Heart left ventricle (tissue), 16 donors: ENCODE measurements around the gene TRPT1. TPM values are rescaled to one million over a fixed set of nuclear protein-coding genes. Genes with fewer than 3 reads are reported as not detected.
A peak's percentile ranks its signal among the peaks of the same experiment; 100 is the strongest.

Experiments
- ATAC-seq, 4 donors: fragments of 200-7000 bp; cut with Tn5 transposase; one replicate each; pipeline ENCODE4 v1.9.1; 2020 to 2022; ENCODE audit warnings: moderate library complexity in 4 of 4, mild to moderate bottlenecking in 3 of 4, moderate number of reproducible peaks in 1 of 4
- DNase-seq, 5 donors: peaks; one replicate each; pipeline ENCODE4 v3.0.0-alpha.2; 2020
- H3K27ac ChIP-seq, 12 donors: fragments of 200-600 bp; sonication (generic) in 4 of 12; one replicate each; pipeline versions ENCODE4 v1.5.0 to v1.8.0; 2016 to 2022; ENCODE audit warnings: mild to moderate bottlenecking in 2 of 12
- H3K27me3 ChIP-seq, 9 donors: fragments of 200-600 bp; sonication (generic) in 2 of 9; one replicate each; pipeline versions ENCODE4 v1.5.1 to v1.8.0; 2016 to 2022; ENCODE audit warnings: mild to moderate bottlenecking in 3 of 9
- H3K36me3 ChIP-seq, 9 donors: fragments of 200-600 bp; sonication (generic) in 2 of 9; one replicate each; pipeline versions ENCODE4 v1.5.0 to v1.8.0; 2018 to 2022; ENCODE audit warnings: mild to moderate bottlenecking in 2 of 9
- H3K4me1 ChIP-seq, 12 donors: fragments of 200-600 bp; sonication (generic) in 4 of 12; one replicate each; pipeline versions ENCODE4 v1.5.0 to v1.8.0; 2016 to 2022; ENCODE audit warnings: mild to moderate bottlenecking in 3 of 12
- H3K4me3 ChIP-seq, 12 donors: fragments of 200-600 bp; sonication (generic) in 4 of 12; one replicate each; pipeline versions ENCODE4 v1.5.0 to v1.8.0; 2017 to 2022; ENCODE audit warnings: mild to moderate bottlenecking in 9 of 12, moderate library complexity in 4 of 12
- H3K9me3 ChIP-seq, 12 donors: fragments of 200-600 bp; sonication (generic) in 4 of 12; one replicate each; pipeline versions ENCODE4 v1.5.0 to v1.8.0; 2016 to 2022; ENCODE audit warnings: mild to moderate bottlenecking in 1 of 12
- POLR2A ChIP-seq, 2 donors: fragments of 450-650 bp; IDR thresholded peaks; one replicate each; pipeline ENCODE4 v1.6.1; 2017; ENCODE audit warnings: antibody characterized with exemption in 2 of 2, mild to moderate bottlenecking in 2 of 2, moderate library complexity in 2 of 2
- WGBS, 4 donors: extraction: QIAGEN DNeasy Blood & Tissue Kit in 2 of 4; methylation state at CpG; one replicate each; pipeline versions ENCODE4 v1.1.5 to v1.1.7; 2013 to 2018; 5-methylcytosine and 5-hydroxymethylcytosine counted together
- intact Hi-C, 10 donors: fragments of 100-400 bp; cut with DNase I; formaldehyde crosslinking; loops; one replicate each; pipeline versions ENCODE4 v1.11.1 to v1.14.2; 2022
- polyA plus RNA-seq, 2 donors: library from polyadenylated mRNA; stranded (reverse); fragments of 200-250 nt; gene quantifications; one replicate each; pipeline ENCODE4 v1.2.3, GENCODE V29; 2013
- total RNA-seq, 9 donors: library from RNA; depleted of rRNA in 2 of 9; stranded (reverse); fragments of >200 nt in 2 of 9; fragmentation: NEBNext Ultra II Directional in 3 of 9; extraction: Animal tissue kit (Norgen Biotek cat#: 25700) in 3 of 9; gene quantifications; one replicate each; pipeline versions ENCODE4 v1.1.0 to v1.2.4, GENCODE V29; 2016 to 2023
- TF ChIP-seq, protein P1 (sequence below), 12 donors: fragments of 200-600 bp; sonication (generic) in 4 of 12; IDR thresholded peaks; one replicate each; pipeline versions ENCODE4 v1.5.0 to v1.8.0; 2018 to 2022; ENCODE audit warnings: antibody characterized with exemption in 12 of 12, mild to moderate bottlenecking in 5 of 12
- donor health status: ischemic (EF 13 %, LVEDD 7.1; RV severe dilation, severe dysfunction).
- donor health status: healthy with polysubstance abuse.
- donor health status: DM: no; HTN: yes; CAD: no.
- donor health status: DM: no; HTN: no; CAD: no.
- donor health status: ischemic (EF 25% LVEDD 6.9; RV normal size, moderate dysfunction).
- donor health status: ischemic (EF 25% LVEDD 5.7; RV mildly dilated, moderate dysfunction).
- donor health status: healthy.
- donor health status: DM: yes; HTN: yes; CAD: no.
- donor health status: ischemic (EF 35%, LVEDD 5.7; RV mildly dilated, moderate dysfunction).
- donor health status: nonischemic (EF 11% LVEDD 7.7; RV severe dilation, severe dysfunction).
- donor health status: DM: yes; HTN: yes; CAD: no.
- donor health status: PGD.
- donor health status: ischemic (EF 29% LVEDD 5.4; RV normal size, mild dysfunction).
- donor health status: nonischemic (EF 23%, LVEDD 6.1; RV moderate dilation, normal function).

The TRPT1 gene
- total and polyA plus RNA-seq, 11 donors, result 51.2 to 146 (median 65.3) TPM

- Histone ChIP-seq H3K4me3 (peak within 1 kb of the TSS; percentile 62 to 100 (median 92)), H3K27me3 (no peaks in the 10 kb centered on the region), H3K9me3 (no peaks in the 10 kb centered on the region), H3K4me1 (peaks cover 5 to 55% (median 33%) of the 10 kb centered on the region in 12 donors), H3K36me3 (peaks cover 0 to 19% (median 13%) of the 10 kb centered on the region in 9 donors), H3K27ac (peak within 1 kb of the TSS in 11 of 12 donors; percentile 62 to 92 (median 79))
- WGBS, 4 donors, result 0 to 2% (median 1%) methylated on average over 21 to 75 of the region's 75 CpGs
- DNase-seq (peak in 4 of 5 donors; percentile 65 to 85 (median 72)), ATAC-seq (peak; percentile 21 to 64 (median 50))
- intact Hi-C loops, result loop anchor here in 4 of 10 donors (1.0 to 10.0 kb wide), 6 partner anchors 17 to 54 kb away; partner anchors contain the start of genes CATSPERZ (in 3 of the 4) and ESRRA (in 1 of the 4)
- TF ChIP-seq POLR2A (IDR thresholded peaks at IDR 0.05), result peak in 1 of 2 donors; percentile 68
- TF ChIP-seq, protein P1, sequence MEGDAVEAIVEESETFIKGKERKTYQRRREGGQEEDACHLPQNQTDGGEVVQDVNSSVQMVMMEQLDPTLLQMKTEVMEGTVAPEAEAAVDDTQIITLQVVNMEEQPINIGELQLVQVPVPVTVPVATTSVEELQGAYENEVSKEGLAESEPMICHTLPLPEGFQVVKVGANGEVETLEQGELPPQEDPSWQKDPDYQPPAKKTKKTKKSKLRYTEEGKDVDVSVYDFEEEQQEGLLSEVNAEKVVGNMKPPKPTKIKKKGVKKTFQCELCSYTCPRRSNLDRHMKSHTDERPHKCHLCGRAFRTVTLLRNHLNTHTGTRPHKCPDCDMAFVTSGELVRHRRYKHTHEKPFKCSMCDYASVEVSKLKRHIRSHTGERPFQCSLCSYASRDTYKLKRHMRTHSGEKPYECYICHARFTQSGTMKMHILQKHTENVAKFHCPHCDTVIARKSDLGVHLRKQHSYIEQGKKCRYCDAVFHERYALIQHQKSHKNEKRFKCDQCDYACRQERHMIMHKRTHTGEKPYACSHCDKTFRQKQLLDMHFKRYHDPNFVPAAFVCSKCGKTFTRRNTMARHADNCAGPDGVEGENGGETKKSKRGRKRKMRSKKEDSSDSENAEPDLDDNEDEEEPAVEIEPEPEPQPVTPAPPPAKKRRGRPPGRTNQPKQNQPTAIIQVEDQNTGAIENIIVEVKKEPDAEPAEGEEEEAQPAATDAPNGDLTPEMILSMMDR (IDR thresholded peaks at IDR 0.05), result peak; percentile 49 to 94 (median 80)
Observed at GRCh38 chr11:64251016-64251752, 25.2 kb upstream of the TRPT1 start, which contains the start of gene PLCB3. Gene PLCB3 (plus strand): TSS chr11:64251530. CDS start chr11:64251650, 120 bp downstream.

- peak overlapping the region; percentile 20 to 100 (median 88) for H3K4me3 ChIP-seq
- intact Hi-C loops, result loop anchor here in 4 of 10 donors (1.0 to 10.0 kb wide), 6 partner anchors 18 to 54 kb away; partner anchors contain the start of genes CATSPERZ (in 3 of the 4) and ESRRA (in 1 of the 4)
- peak overlapping the region in 6 of 12 donors; percentile 10 to 92 (median 65) for H3K27ac ChIP-seq
- no peak for ATAC-seq
- no peaks in the 10 kb centered on the region for H3K27me3 ChIP-seq
- no peak for TF ChIP-seq POLR2A (IDR thresholded peaks at IDR 0.05)
- TF ChIP-seq, protein P1 (IDR thresholded peaks at IDR 0.05), result no peak
- peaks cover 5 to 62% (median 36%) of the 10 kb centered on the region in 12 donors for H3K4me1 ChIP-seq
- no peak for DNase-seq
- 21 to 23% (median 23%) methylated on average over 13 of the region's 13 CpGs for WGBS, 4 donors
- no peaks in the 10 kb centered on the region for H3K9me3 ChIP-seq
- H3K36me3 ChIP-seq, result peaks cover 0 to 12% (median 6%) of the 10 kb centered on the region in 9 donors
Observed at GRCh38 chr11:64250415-64251015, 24.5 kb upstream of the TRPT1 start.

DNA sequence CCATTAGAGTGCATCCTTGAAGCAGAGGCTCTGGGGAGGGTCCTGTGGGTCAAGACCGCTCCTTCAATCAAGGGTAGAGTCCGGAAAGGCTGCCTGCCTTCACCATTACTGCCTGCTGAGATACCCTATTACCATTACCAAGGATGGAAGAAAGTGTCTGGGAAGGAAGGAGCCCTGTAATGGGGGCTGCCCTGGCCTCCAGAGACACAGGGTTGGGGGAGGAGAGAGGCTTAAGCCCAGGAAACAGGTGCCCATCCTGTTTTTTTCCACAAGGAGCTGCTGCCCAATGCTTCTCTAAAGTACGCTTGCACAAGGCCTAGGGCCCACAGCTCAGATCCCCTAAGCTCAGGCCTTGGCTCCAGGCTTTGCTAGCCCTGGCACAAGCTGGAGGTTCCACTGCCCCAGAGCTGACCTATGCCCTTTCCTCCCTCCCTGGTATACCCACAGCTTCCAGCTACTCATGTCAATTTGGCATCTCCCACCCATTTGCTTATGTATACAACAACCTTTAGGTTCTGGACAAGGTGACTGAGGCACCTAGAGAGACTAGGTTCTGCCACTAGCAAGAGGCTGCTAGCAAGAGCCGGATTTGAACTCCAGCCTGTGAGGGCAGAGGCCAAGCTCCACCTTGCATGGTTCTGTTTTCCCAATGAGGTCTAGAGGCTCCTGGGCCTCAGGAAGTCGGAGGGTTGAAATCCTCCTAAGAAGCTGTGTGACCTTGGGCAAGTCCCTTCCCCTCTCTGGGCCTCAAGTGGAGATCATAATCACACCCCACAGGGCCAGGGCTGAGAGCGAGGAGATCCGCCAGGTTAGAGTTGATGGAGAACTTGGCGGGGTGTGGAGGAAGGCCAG lies 23.8 kb upstream of the TRPT1 start:
- Histone ChIP-seq H3K4me1 (peaks cover 5 to 69% (median 39%) of the 10 kb centered on the region in 12 donors), H3K27ac (no peak overlapping the region), H3K27me3 (no peaks in the 10 kb centered on the region), H3K4me3 (no peak overlapping the region), H3K36me3 (peaks cover 0 to 5% (median 4%) of the 10 kb centered on the region in 9 donors), H3K9me3 (no peaks in the 10 kb centered on the region)
- no peak for TF ChIP-seq POLR2A (IDR thresholded peaks at IDR 0.05)
- TF ChIP-seq, protein P1 (IDR thresholded peaks at IDR 0.05), result no peak
- 89 to 95% (median 92%) methylated on average over 7 to 8 of the region's 8 CpGs for WGBS, 4 donors
- intact Hi-C loops, result loop anchor here in 4 of 10 donors (2.0 to 10.0 kb wide), 4 partner anchors 19 to 55 kb away; partner anchors contain the start of genes CATSPERZ (in 3 of the 4) and ESRRA (in 1 of the 4)
- DNase-seq (no peak), ATAC-seq (no peak)
